Lower lobe of right lung (tissue), 2 donors: ENCODE results near the gene TACC2. TPM values are rescaled to one million over a fixed set of nuclear protein-coding genes. Genes with fewer than 3 reads are reported as not detected.

ENCODE experiments used
- ATAC-seq, 2 donors: fragments of 200-7000 bp; cut with Tn5 transposase; one replicate each; pipeline ENCODE4 v1.9.1; 2020 to 2022; ENCODE audit warnings: mild to moderate bottlenecking in 2 of 2, moderate library complexity in 2 of 2
- DNase-seq: peaks from one replicate; pipeline ENCODE4 v3.0.0-alpha.2; 2020
- H3K27ac ChIP-seq: fragments of 200-600 bp; one replicate; pipeline ENCODE4 v1.8.0; 2022
- H3K27me3 ChIP-seq: fragments of 200-600 bp; one replicate; pipeline ENCODE4 v1.8.0; 2022; ENCODE audit warnings: low read depth
- H3K36me3 ChIP-seq: fragments of 200-600 bp; one replicate; pipeline ENCODE4 v1.8.0; 2022; ENCODE audit warnings: mild to moderate bottlenecking
- H3K4me1 ChIP-seq: fragments of 200-600 bp; one replicate; pipeline ENCODE4 v1.8.0; 2022
- H3K4me3 ChIP-seq: fragments of 200-600 bp; one replicate; pipeline ENCODE4 v1.8.0; 2022; ENCODE audit warnings: mild to moderate bottlenecking
- H3K9me3 ChIP-seq: fragments of 200-600 bp; one replicate; pipeline ENCODE4 v1.8.0; 2022
- intact Hi-C: fragments of 100-400 bp; cut with DNase I; formaldehyde crosslinking; loops from one replicate; pipeline ENCODE4 v1.11.0; 2022
- total RNA-seq: library from RNA; stranded (reverse); fragmentation: NEBNext Ultra II Directional; extraction: Animal tissue kit (Norgen Biotek cat#: 25700); gene quantifications from one replicate; pipeline ENCODE4 v1.2.1, GENCODE V29; 2021
- TF ChIP-seq, protein P1 (sequence below): fragments of 200-600 bp; IDR thresholded peaks from one replicate; pipeline ENCODE4 v1.8.0; 2022; ENCODE audit warnings: antibody characterized with exemption, mild to moderate bottlenecking
- donor health status: DM: no; HTN: yes; CAD: no; lungs with severe emphysema.

The TACC2 gene
- total RNA-seq, 1 donor from 2014 or later = 141 TPM

DNA sequence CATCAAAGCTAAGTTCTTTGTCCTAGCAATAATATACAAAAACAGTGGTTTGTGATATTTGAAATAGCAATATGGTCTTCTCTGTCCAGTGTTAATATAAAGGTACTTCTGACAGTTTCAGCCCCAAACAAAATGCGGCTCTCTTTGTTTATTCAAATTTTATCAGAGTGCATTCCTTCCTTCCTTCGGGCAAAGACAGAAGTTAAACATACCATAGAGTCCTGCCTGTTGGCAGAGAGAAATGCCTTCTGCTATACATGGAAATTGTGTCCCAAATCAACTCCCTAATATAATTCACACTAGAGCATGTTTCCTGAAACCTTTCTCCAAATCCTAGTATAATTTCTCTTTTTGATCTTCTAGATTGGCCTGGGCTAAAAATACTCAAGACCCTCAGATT is 39.9 kb upstream of the TACC2 start:
- no peaks in the 10 kb centered on the region for H3K4me1 ChIP-seq
- no peaks in the 10 kb centered on the region for H3K9me3 ChIP-seq
- H3K4me3 ChIP-seq = no peak overlapping the region
- DNase-seq = no peak
- ATAC-seq = peak in 1 of 2 donors; percentile 31
- no peaks in the 10 kb centered on the region for H3K27me3 ChIP-seq
- H3K36me3 ChIP-seq = peaks cover under 1% of the 10 kb centered on the region
- TF ChIP-seq, protein P1, sequence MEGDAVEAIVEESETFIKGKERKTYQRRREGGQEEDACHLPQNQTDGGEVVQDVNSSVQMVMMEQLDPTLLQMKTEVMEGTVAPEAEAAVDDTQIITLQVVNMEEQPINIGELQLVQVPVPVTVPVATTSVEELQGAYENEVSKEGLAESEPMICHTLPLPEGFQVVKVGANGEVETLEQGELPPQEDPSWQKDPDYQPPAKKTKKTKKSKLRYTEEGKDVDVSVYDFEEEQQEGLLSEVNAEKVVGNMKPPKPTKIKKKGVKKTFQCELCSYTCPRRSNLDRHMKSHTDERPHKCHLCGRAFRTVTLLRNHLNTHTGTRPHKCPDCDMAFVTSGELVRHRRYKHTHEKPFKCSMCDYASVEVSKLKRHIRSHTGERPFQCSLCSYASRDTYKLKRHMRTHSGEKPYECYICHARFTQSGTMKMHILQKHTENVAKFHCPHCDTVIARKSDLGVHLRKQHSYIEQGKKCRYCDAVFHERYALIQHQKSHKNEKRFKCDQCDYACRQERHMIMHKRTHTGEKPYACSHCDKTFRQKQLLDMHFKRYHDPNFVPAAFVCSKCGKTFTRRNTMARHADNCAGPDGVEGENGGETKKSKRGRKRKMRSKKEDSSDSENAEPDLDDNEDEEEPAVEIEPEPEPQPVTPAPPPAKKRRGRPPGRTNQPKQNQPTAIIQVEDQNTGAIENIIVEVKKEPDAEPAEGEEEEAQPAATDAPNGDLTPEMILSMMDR = no peak
- intact Hi-C loops = no loop called here
- no peak overlapping the region for H3K27ac ChIP-seq

DNA sequence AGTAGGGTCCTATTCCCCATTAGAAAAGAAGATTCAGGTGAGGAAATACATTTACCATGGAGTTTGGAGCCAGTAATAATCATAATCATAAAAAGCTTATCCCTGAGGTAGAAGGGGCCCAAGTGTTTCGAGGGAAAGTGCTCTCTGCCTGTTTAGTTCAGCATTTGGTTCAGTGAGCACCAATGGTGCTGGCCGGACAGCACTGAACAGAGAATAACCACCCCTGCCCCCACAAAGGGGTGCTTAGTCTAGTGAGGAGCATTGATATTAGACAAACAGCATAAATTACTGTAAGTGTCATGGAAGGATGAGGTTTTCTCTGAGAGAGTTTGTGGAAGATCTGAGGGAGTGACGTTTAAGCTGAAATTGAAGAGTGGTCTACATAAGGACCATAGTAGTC is 39.5 kb upstream of the TACC2 start:
- TF ChIP-seq, protein P1 = no peak
- Histone ChIP-seq H3K4me1 (no peaks in the 10 kb centered on the region), H3K27me3 (no peaks in the 10 kb centered on the region), H3K9me3 (no peaks in the 10 kb centered on the region), H3K36me3 (peaks cover 4% of the 10 kb centered on the region), H3K27ac (no peak overlapping the region), H3K4me3 (no peak overlapping the region)
- intact Hi-C loops = no loop called here
- no peak for DNase-seq
- no peak for ATAC-seq

DNA sequence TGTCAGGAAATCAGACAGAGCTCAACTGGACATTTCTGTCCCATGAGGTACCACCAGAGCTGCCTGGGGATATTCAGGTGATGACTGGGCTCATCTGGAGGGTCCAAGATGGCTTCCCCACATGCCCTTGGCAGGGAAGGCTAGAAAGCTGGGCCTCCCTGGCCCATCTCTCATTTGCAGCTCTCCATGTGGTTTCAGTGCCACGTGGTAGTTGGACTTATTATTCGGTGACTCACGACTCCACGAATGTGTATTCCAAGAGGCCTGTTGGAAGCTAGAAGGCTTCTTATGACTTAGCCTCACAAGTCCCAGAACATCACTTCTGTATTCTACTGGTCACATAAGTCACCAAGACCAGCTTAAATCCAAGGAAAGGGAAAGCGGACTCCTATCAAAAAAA is 36.7 kb upstream of the TACC2 start:
- DNase-seq = no peak
- Histone ChIP-seq H3K27ac (no peak overlapping the region), H3K36me3 (peaks cover 29% of the 10 kb centered on the region), H3K9me3 (no peaks in the 10 kb centered on the region), H3K4me3 (no peak overlapping the region), H3K4me1 (no peaks in the 10 kb centered on the region), H3K27me3 (no peaks in the 10 kb centered on the region)
- no peak for ATAC-seq
- intact Hi-C loops = no loop called here
- TF ChIP-seq, protein P1 = no peak

DNA sequence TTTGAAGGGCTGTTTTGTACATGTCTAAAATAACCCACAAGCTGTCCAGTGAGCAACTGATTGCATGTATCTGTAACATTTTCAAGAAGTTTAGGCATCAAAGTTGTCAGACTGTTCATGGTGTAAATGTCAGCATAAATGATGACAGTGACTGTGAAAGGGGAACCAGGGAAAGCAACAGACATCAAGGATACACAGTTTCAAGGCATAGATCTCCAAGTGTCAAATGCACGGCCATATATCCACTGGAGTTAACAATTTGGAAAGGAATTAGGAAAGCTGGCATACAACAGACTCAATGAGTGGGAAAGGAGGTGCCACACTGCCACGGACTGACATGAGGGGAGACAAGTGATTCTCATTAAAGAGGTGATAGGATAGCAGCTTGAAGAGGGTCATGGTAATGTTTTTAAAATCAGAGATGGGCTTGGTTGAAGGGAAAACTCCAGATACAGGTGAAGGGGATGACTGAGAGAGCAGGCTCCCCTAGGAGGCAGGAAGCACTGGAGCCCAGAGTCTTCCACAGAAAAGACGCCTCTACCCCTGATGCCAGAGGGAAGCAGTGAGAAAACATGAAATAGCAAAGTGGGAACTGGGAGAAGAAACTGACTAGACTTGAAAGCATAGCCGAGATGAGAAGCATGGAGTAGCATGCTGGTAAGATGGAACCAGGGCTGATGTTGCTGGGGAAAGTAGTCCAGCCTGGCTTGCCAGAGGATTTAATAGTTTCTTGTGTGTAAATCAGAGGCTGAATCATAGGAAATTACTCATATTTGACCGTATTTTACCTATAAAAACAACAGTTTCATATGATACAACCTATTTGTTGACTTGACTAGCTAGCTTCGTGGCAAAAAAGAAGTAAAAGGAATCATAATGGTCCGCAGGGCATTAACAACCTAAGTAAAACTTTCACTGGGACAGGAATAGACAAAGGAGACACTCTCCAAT is 32.6 kb upstream of the TACC2 start:
- Histone ChIP-seq H3K27me3 (no peaks in the 10 kb centered on the region), H3K9me3 (no peaks in the 10 kb centered on the region), H3K4me3 (no peak overlapping the region), H3K27ac (no peak overlapping the region), H3K36me3 (peaks cover 68% of the 10 kb centered on the region), H3K4me1 (no peaks in the 10 kb centered on the region)
- TF ChIP-seq, protein P1 = no peak
- ATAC-seq (no peak), DNase-seq (no peak)
- intact Hi-C loops = no loop called here

DNA sequence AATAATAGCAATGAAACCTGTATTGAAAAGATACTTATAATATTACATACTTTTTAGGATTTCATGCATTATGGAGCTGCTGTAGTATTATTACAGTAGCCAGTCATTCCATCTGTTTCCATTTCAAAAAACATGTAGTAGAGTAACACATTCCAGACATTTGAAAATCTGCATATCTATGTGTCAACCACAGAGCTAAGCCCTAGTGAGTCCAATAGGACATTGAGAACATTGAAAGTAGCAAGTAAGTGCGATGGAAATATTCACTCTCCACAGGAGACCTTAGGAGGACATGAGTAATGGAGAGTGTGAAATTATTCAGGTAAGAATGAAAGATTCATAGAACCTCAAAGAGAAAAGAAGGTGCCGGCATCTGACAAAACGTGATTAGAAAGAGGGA is 29.3 kb upstream of the TACC2 start:
- TF ChIP-seq, protein P1 = no peak
- intact Hi-C loops = no loop called here
- Histone ChIP-seq H3K9me3 (no peaks in the 10 kb centered on the region), H3K27me3 (no peaks in the 10 kb centered on the region), H3K27ac (no peak overlapping the region), H3K4me1 (no peaks in the 10 kb centered on the region), H3K4me3 (no peak overlapping the region), H3K36me3 (peaks cover 84% of the 10 kb centered on the region)
- DNase-seq (no peak), ATAC-seq (no peak)
